Heart right ventricle (tissue), 16 donors: ENCODE results near the gene HOXC13. TPM values are rescaled to one million over a fixed set of nuclear protein-coding genes. Genes with fewer than 3 reads are reported as not detected.

Experiments
- ATAC-seq, 8 donors: fragments of 200-7000 bp; cut with Tn5 transposase; one replicate each; pipeline ENCODE4 v1.9.1; 2020; ENCODE audit warnings: mild to moderate bottlenecking in 8 of 8, moderate library complexity in 8 of 8, moderate number of reproducible peaks in 1 of 8
- DNase-seq, 2 donors: peaks; one replicate each; pipeline ENCODE4 v3.0.0-alpha.2; 2020
- H3K27ac ChIP-seq, 10 donors: fragments of 200-600 bp; sonication (generic) in 2 of 10; one replicate each; pipeline versions ENCODE4 v1.5.0 to v1.8.0; 2020 to 2022; ENCODE audit warnings: mild to moderate bottlenecking in 3 of 10
- H3K27me3 ChIP-seq, 7 donors: fragments of 200-600 bp; one replicate each; pipeline ENCODE4 v1.8.0; 2021 to 2022; ENCODE audit warnings: mild to moderate bottlenecking in 2 of 7
- H3K36me3 ChIP-seq, 9 donors: fragments of 200-600 bp; sonication (generic) in 1 of 9; one replicate each; pipeline versions ENCODE4 v1.5.0 to v1.8.0; 2020 to 2022; ENCODE audit warnings: mild to moderate bottlenecking in 2 of 9
- H3K4me1 ChIP-seq, 9 donors: fragments of 200-600 bp; sonication (generic) in 1 of 9; one replicate each; pipeline versions ENCODE4 v1.5.0 to v1.8.0; 2020 to 2022; ENCODE audit warnings: mild to moderate bottlenecking in 4 of 9
- H3K4me3 ChIP-seq, 10 donors: fragments of 200-600 bp; sonication (generic) in 2 of 10; one replicate each; pipeline versions ENCODE4 v1.5.0 to v1.8.0; 2020 to 2022; ENCODE audit warnings: mild to moderate bottlenecking in 7 of 10, moderate library complexity in 2 of 10
- H3K9me3 ChIP-seq, 11 donors: fragments of 200-600 bp in 10 of 11; sonication (generic) in 2 of 11; one replicate each; pipeline versions ENCODE4 v1.5.0 to v1.8.0; 2013 to 2022; ENCODE audit warnings: mild to moderate bottlenecking in 2 of 11, control low read depth in 1 of 11, moderate library complexity in 1 of 11
- WGBS, 2 donors: extraction: QIAGEN DNeasy Blood & Tissue Kit; methylation state at CpG; one replicate each; pipeline ENCODE4 v1.1.7; 2013; ENCODE audit warnings: inconsistent platforms in 1 of 2; 5-methylcytosine and 5-hydroxymethylcytosine counted together
- intact Hi-C, 10 donors: fragments of 100-400 bp; cut with DNase I; formaldehyde crosslinking; loops; one replicate each; pipeline versions ENCODE4 v1.11.1 to v1.14.2; 2022
- polyA plus RNA-seq, 2 donors: library from polyadenylated mRNA; stranded (reverse); fragments of 200-250 nt; gene quantifications; one replicate each; pipeline ENCODE4 v1.2.3, GENCODE V29; 2013
- total RNA-seq, 10 donors: library from RNA; stranded (reverse); fragmentation: NEBNext Ultra II Directional in 3 of 10; extraction: Animal tissue kit (Norgen Biotek cat#: 25700) in 3 of 10; gene quantifications; one replicate each; pipeline versions ENCODE4 v1.2.1 to v1.2.4, GENCODE V29; 2021 to 2023
- TF ChIP-seq, protein P1 (sequence below), 9 donors: fragments of 200-600 bp; sonication (generic) in 2 of 9; IDR thresholded peaks; one replicate each; pipeline versions ENCODE4 v1.5.0 to v1.8.0; 2021 to 2022; ENCODE audit warnings: antibody characterized with exemption in 9 of 9, mild to moderate bottlenecking in 5 of 9, moderate library complexity in 1 of 9
- donor health status: Arrhythmogenic right ventricular cardiomyopathy.
- donor health status: ischemic (EF 13 %, LVEDD 7.1; RV severe dilation, severe dysfunction).
- donor health status: healthy with polysubstance abuse.
- donor health status: DM: no; HTN: yes; CAD: no.
- donor health status: DM: no; HTN: no; CAD: no.
- donor health status: ischemic (EF 25% LVEDD 6.9; RV normal size, moderate dysfunction).
- donor health status: ischemic (EF 25% LVEDD 5.7; RV mildly dilated, moderate dysfunction).
- donor health status: healthy.
- donor health status: DM: yes; HTN: yes; CAD: no.
- donor health status: Ischemic cardiomyopathy.
- donor health status: ischemic (EF 35%, LVEDD 5.7; RV mildly dilated, moderate dysfunction).
- donor health status: nonischemic (EF 11% LVEDD 7.7; RV severe dilation, severe dysfunction).
- donor health status: DM: yes; HTN: yes; CAD: no.
- donor health status: PGD.
- donor health status: ischemic (EF 29% LVEDD 5.4; RV normal size, mild dysfunction).
- donor health status: nonischemic (EF 23%, LVEDD 6.1; RV moderate dilation, normal function).

HOXC13 gene
- total and polyA plus RNA-seq, 12 donors: not detected

DNA sequence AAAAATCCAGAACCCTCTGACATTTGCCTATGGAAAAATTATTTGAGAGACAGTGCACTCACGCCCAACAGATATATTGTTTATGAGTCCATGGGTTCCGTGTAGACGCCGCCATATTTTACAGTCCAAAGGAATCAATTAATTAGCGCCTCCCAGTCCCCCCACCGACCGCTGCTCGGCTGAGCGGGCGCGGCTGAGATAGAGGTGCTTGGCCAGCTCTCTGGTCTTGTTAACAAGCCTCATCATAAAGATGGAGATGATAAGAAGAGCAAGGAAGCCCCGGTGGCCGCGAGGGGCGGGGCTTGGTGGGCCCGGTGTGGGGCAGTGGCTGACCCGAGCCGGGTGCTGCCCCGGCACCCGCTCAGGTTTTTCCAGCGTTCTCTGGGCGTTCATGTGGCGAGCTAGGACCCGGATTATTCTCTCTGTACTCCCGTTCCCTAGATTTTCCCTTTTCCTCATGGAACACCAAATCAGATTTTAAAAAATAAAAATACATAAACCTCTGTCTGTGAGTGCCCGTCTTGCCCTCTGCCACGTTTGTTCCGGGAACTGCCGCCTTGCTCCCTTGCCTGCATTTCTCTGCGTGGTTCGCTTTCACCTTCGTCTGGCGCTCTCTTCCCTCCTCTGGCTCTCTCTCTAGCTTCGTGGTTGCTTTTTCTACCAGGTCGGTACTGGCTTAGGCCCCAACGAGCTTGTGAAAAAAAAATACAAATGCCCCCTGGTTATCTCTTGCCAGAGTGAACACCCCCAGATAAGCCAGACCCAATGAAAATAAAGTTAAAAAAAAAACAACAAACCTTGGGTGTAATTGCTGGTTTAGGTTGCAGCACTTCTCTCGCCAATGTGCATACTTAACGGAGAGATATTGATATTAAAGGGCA lies 25.0 kb downstream of the HOXC13 start:
- H3K4me3 ChIP-seq: no peak overlapping the region
- no peak overlapping the region for H3K27ac ChIP-seq
- TF ChIP-seq, protein P1, sequence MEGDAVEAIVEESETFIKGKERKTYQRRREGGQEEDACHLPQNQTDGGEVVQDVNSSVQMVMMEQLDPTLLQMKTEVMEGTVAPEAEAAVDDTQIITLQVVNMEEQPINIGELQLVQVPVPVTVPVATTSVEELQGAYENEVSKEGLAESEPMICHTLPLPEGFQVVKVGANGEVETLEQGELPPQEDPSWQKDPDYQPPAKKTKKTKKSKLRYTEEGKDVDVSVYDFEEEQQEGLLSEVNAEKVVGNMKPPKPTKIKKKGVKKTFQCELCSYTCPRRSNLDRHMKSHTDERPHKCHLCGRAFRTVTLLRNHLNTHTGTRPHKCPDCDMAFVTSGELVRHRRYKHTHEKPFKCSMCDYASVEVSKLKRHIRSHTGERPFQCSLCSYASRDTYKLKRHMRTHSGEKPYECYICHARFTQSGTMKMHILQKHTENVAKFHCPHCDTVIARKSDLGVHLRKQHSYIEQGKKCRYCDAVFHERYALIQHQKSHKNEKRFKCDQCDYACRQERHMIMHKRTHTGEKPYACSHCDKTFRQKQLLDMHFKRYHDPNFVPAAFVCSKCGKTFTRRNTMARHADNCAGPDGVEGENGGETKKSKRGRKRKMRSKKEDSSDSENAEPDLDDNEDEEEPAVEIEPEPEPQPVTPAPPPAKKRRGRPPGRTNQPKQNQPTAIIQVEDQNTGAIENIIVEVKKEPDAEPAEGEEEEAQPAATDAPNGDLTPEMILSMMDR (IDR thresholded peaks at IDR 0.05): no peak
- ATAC-seq (no peak), DNase-seq (no peak)
- peaks cover 58 to 100% (median 100%) of the 10 kb centered on the region in 7 donors for H3K27me3 ChIP-seq
- H3K4me1 ChIP-seq: peaks cover 0 to 22% (median 4%) of the 10 kb centered on the region in 9 donors
- H3K36me3 ChIP-seq: no peaks in the 10 kb centered on the region
- H3K9me3 ChIP-seq: no peaks in the 10 kb centered on the region
- WGBS, 2 donors: 6 to 9% methylated on average over 38 of the region's 38 CpGs
- intact Hi-C loops: no loop called here

GRCh38 chr12:53964315-53964713 lies 25.7 kb downstream of the HOXC13 start:
- Histone ChIP-seq H3K36me3 (no peaks in the 10 kb centered on the region), H3K4me1 (peaks cover 0 to 22% (median 4%) of the 10 kb centered on the region in 9 donors), H3K4me3 (no peak overlapping the region), H3K9me3 (no peaks in the 10 kb centered on the region), H3K27me3 (peaks cover 62 to 100% (median 100%) of the 10 kb centered on the region in 7 donors), H3K27ac (no peak overlapping the region)
- TF ChIP-seq, protein P1 (IDR thresholded peaks at IDR 0.05): no peak
- ATAC-seq (no peak), DNase-seq (no peak)
- intact Hi-C loops: no loop called here
- 8 to 9% methylated on average over 2 of the region's 2 CpGs for WGBS, 2 donors

DNA sequence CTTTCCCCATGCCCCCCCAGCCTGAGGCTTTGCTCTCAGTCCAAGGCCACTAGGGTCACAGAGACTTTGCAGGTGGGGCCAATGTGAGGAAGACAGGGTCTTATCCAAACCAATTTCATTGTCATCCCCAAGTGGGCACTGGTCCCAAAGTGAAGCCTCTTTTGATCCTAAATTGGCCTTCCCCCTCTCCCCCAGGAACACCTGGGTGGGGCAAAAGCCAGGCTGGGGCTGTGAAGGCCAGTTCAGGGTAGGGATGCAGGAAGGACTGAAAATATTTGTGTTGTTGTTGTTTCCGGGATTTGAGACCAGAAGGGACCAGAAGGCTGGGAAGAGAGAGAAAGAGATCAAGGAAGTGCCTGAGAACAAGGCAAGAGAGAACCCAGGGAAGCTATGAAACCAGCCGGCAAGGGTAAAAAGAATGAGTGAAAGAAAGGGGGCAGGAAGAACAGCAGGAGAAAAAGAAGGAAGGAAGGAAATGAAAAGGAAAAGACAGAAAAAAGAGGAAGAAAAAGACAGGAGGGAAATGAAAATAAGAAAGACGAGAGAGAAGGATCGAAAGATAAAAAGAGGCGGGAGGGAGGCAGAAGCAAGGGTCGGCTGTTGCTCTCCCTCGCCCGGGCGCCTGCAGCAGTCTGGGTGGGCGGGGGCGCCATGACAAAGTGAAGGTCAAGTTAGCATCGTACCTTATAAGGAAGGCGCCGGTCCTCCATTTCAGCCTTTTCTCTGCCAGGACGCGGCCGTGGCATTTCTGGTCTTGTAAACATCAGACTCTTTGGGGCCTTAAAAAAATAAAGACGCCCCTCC lies 26.9 kb downstream of the HOXC13 start:
- DNase-seq (no peak), ATAC-seq (no peak)
- Histone ChIP-seq H3K27me3 (peaks cover 66 to 100% (median 100%) of the 10 kb centered on the region in 7 donors), H3K9me3 (no peaks in the 10 kb centered on the region), H3K36me3 (no peaks in the 10 kb centered on the region), H3K4me3 (no peak overlapping the region), H3K4me1 (peaks cover 0 to 22% (median 4%) of the 10 kb centered on the region in 9 donors), H3K27ac (no peak overlapping the region)
- 1 to 3% methylated on average over 18 of the region's 18 CpGs for WGBS, 2 donors
- TF ChIP-seq, protein P1 (IDR thresholded peaks at IDR 0.05): no peak
- intact Hi-C loops: no loop called here

DNA sequence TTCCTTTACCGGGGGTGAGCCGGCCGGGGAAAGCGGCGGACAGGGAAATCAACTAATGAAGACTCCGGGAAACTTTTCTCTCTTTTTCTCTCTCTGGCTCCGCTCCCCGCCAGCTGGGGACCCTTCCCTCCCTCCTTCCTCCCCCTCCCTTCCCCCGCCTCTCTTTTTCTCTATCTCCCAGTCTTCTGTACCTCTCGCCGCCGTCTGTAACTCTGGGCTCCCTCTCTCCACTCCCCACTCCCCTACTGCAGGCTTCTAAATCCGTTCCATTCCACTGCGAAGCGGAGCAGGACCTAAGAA lies 27.4 kb downstream of the HOXC13 start:
- ATAC-seq (no peak), DNase-seq (no peak)
- TF ChIP-seq, protein P1 (IDR thresholded peaks at IDR 0.05): no peak
- H3K9me3 ChIP-seq: no peaks in the 10 kb centered on the region
- 3 to 4% methylated on average over 14 to 15 of the region's 15 CpGs for WGBS, 2 donors
- H3K27ac ChIP-seq: no peak overlapping the region
- H3K4me1 ChIP-seq: peaks cover 0 to 19% (median 4%) of the 10 kb centered on the region in 9 donors
- no peaks in the 10 kb centered on the region for H3K36me3 ChIP-seq
- H3K27me3 ChIP-seq: peaks cover 65 to 100% (median 100%) of the 10 kb centered on the region in 7 donors
- no peak overlapping the region for H3K4me3 ChIP-seq
- intact Hi-C loops: no loop called here
